ENCODE measurements around the gene GDPD4. TPM values are rescaled to one million over a fixed set of nuclear protein-coding genes. Genes with fewer than 3 reads are reported as not detected.

Gene GDPD4
- total and polyA plus RNA-seq, 9 of the 15 experiments (the other 6 are each of a cell fraction or from before 2014, with no cell fraction given), result 0.40 TPM; not detected in 8

- TF ChIP-seq ZNF518B (CRISPR knock-in tag; IDR thresholded peaks at IDR 0.05) (no peak), CC2D1A (IDR thresholded peaks at IDR 0.05) (no peak), DIDO1 (tag; IDR thresholded peaks at IDR 0.05; ENCODE audit: low read depth) (no peak), JUNB (CRISPR knock-in tag; conservative IDR thresholded peaks at IDR 0.05) (no peak), IFI16 (CRISPR knock-in tag; IDR thresholded peaks at IDR 0.05) (no peak)
- TF ChIP-seq, protein P1, sequence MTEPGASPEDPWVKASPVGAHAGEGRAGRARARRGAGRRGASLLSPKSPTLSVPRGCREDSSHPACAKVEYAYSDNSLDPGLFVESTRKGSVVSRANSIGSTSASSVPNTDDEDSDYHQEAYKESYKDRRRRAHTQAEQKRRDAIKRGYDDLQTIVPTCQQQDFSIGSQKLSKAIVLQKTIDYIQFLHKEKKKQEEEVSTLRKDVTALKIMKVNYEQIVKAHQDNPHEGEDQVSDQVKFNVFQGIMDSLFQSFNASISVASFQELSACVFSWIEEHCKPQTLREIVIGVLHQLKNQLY (CRISPR knock-in tag; conservative IDR thresholded peaks at IDR 0.05), result no peak
These were observed 30.6 kb downstream of the GDPD4 start (continued) for GRCh38 chr11:77270921-77271320.

DNA sequence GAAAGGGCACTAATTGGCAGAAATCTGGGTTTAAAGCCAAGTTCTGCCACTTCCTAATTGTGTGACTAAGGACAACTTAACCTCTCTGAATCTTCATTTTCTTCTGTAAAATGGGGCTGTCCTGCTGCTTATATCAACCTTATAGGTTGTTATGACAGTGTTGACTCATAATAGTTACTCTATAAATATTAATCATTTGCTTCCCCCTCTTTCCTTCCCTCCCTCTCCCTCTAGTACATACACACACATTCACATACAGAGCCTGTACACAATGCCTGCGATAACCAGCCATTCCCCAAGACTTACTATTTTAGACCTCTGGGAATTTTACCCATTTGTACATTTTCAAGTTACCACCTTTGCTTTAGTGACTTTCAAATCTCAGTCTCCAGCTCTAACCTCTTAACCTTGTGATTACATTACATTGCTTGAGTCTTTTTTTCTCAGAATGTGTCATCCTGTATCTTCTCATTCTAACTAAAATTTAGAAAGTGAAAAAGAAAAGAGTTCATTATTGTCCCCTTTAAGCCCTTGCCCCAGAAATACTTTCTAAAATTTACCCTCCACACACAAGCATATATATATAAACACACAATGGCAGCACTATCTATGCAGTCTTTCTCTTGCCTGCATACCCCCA, 31.9 kb downstream of the GDPD4 start:
- Histone ChIP-seq H3K4me2 (ENCODE audit: insufficient read depth, low read length) (no peak overlapping the region), H3K9me3 (replicated peaks; ENCODE audit: control insufficient read depth, insufficient read depth, low read depth, low read length) (no peaks in the 10 kb centered on the region), H3K9ac (ENCODE audit: insufficient read depth in 1 of 2, low read depth in 2 of 2, low read length in 2 of 2) (no peak overlapping the region), H3K27ac (ENCODE audit: extremely low read depth, low read depth, low read length) (no peak overlapping the region), H3K4me1 (replicated peaks in 1 of 2; ENCODE audit: control insufficient read depth in 2 of 2, insufficient read depth in 2 of 2, low read length in 2 of 2) (no peaks in the 10 kb centered on the region), H3K9me1 (ENCODE audit: control insufficient read depth, insufficient read depth, low read length) (no peaks in the 10 kb centered on the region), H3K4me3 (no peak overlapping the region), H3K27me3 (ENCODE audit: control insufficient read depth in 2 of 2, insufficient read depth in 2 of 2, low read length in 2 of 2) (no peaks in the 10 kb centered on the region), H4K20me1 (replicated peaks; ENCODE audit: control insufficient read depth, insufficient read depth, low read length) (no peaks in the 10 kb centered on the region), H3K79me2 (ENCODE audit: control insufficient read depth, insufficient read depth, low read length) (no peaks in the 10 kb centered on the region), H3K36me3 (ENCODE audit: control insufficient read depth, insufficient read depth, low read length) (no peaks in the 10 kb centered on the region), H2AFZ (ENCODE audit: low read depth, low read length) (no peak overlapping the region)
- DNase-seq (ENCODE audit: extremely low read depth in 1 of 4, low spot score in 3 of 4), result no peak
- BruUV-seq (replicated peaks), result no TSS peak
- WGBS (ENCODE audit: insufficient coverage, low coverage, missing lambda C conversion rate), result 0% methylated on average over 1 of the region's 1 CpG
- in situ Hi-C loops (cut with MboI), result no loop called here
- ChIA-PET POLR2A (no interaction called here), CTCF (ENCODE audit: low intra/inter-chr PET ratio) (no interaction called here)
- no peak for FAIRE-seq
- intact Hi-C loops (cut with micrococcal nuclease), result no loop called here
- TF ChIP-seq HMG20A (CRISPR knock-in tag; conservative IDR thresholded peaks at IDR 0.05) (no peak), ZNF75A (CRISPR knock-in tag; IDR thresholded peaks at IDR 0.05) (no peak), TSC22D4 (tag; IDR thresholded peaks at IDR 0.05) (no peak), ZNF143 (CRISPR knock-in tag; IDR thresholded peaks at IDR 0.05) (no peak), ZNF408 (CRISPR knock-in tag; IDR thresholded peaks at IDR 0.05; ENCODE audit: low read depth) (no peak)
- TF ChIP-seq, protein P2, sequence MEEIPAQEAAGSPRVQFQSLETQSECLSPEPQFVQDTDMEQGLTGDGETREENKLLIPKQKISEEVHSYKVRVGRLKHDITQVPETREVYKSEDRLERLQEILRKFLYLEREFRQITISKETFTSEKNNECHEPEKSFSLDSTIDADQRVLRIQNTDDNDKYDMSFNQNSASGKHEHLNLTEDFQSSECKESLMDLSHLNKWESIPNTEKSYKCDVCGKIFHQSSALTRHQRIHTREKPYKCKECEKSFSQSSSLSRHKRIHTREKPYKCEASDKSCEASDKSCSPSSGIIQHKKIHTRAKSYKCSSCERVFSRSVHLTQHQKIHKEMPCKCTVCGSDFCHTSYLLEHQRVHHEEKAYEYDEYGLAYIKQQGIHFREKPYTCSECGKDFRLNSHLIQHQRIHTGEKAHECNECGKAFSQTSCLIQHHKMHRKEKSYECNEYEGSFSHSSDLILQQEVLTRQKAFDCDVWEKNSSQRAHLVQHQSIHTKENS (CRISPR knock-in tag; IDR thresholded peaks at IDR 0.05), result no peak
- ATAC-seq, result no peak
